ENCODE data around the gene KIF3A. TPM values are rescaled to one million over a fixed set of nuclear protein-coding genes. Genes with fewer than 3 reads are reported as not detected.

The KIF3A gene
- polyA plus RNA-seq, 1 of the 3 experiments (the other 2 are of a cell fraction): 5.1 TPM

DNA sequence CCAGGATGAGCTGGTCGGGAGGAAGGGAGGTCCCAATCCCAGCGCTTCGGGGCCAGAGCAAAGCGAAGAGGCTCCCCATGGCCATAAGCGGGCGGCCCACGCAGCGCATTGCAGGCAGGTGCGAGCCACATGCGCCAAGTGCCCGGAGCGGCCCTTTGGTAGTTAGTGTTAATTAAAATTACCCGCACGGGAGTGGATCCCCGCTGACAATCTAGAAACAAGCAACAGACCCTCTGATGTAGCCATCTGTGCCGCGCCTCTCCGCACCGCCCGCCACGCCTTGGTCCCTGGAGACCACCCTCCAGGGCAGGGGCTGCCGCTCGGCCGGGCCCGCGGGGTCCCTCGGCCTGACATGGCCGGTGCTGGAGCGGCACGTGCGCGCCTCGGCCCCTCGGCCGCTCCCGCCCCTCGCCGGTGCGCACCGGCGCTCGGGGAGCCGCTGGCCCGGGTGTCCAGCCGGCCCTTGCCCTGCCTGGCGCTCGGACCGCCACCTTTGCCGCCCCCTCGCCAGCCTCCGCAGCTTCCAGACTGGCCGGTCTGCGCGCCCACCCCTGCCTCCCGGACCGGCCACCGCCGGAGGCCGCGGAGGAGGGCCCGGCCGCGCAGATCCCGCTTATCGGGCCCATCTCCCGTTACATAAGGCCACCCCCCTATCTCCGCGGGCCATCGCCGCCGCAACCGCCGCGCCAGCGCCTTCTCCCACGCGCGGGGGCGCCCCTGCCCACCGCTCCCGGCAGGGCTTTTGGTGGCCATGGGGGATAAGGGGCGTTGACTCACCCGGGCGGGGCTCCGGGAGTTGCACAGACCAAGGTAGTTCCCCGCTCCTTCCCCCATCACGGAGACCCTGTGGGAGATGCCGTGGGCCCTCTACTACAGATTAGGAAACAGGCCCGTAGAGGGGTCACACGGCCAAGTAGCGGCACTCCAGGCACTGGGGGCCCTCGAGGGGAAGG is 81.2 kb downstream of the KIF3A start:
- CTCF ChIA-PET: interaction anchor here (0.8 to 1.4 kb wide), 4 partner anchors 11 to 249 kb away, joined by 3 to 4 read pairs (median 3); no protein-coding TSS in a partner anchor
- no peaks in the 10 kb centered on the region for H4K20me1 ChIP-seq (ENCODE audit: insufficient read depth)
- TF ChIP-seq TEAD4 (IDR thresholded peaks at IDR 0.05; ENCODE audit: borderline replicate concordance, insufficient read depth): no peak
- TF ChIP-seq, protein P1, sequence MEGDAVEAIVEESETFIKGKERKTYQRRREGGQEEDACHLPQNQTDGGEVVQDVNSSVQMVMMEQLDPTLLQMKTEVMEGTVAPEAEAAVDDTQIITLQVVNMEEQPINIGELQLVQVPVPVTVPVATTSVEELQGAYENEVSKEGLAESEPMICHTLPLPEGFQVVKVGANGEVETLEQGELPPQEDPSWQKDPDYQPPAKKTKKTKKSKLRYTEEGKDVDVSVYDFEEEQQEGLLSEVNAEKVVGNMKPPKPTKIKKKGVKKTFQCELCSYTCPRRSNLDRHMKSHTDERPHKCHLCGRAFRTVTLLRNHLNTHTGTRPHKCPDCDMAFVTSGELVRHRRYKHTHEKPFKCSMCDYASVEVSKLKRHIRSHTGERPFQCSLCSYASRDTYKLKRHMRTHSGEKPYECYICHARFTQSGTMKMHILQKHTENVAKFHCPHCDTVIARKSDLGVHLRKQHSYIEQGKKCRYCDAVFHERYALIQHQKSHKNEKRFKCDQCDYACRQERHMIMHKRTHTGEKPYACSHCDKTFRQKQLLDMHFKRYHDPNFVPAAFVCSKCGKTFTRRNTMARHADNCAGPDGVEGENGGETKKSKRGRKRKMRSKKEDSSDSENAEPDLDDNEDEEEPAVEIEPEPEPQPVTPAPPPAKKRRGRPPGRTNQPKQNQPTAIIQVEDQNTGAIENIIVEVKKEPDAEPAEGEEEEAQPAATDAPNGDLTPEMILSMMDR (IDR thresholded peaks at IDR 0.05): peak; percentile 27; the same call in 1 of the 2 replicates
- TF ChIP-seq, protein P2, sequence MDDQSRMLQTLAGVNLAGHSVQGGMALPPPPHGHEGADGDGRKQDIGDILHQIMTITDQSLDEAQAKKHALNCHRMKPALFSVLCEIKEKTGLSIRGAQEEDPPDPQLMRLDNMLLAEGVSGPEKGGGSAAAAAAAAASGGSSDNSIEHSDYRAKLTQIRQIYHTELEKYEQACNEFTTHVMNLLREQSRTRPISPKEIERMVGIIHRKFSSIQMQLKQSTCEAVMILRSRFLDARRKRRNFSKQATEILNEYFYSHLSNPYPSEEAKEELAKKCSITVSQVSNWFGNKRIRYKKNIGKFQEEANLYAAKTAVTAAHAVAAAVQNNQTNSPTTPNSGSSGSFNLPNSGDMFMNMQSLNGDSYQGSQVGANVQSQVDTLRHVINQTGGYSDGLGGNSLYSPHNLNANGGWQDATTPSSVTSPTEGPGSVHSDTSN (IDR thresholded peaks at IDR 0.05): no peak
- TF ChIP-seq FOXJ3 (CRISPR knock-in tag; IDR thresholded peaks at IDR 0.05): no peak
- TF ChIP-seq POLR2AphosphoS5 (IDR thresholded peaks at IDR 0.05; ENCODE audit: low read depth, low read length): no peak
- TF ChIP-seq SIN3A (IDR thresholded peaks at IDR 0.05; ENCODE audit: borderline replicate concordance, low read depth, low read length): no peak
- TF ChIP-seq FOSL2 (IDR thresholded peaks at IDR 0.05; ENCODE audit: borderline replicate concordance, low read depth): no peak
- no peak for TF ChIP-seq NFIC (IDR thresholded peaks at IDR 0.05; ENCODE audit: borderline replicate concordance)
- TF ChIP-seq GATA2 (CRISPR knock-in tag; IDR thresholded peaks at IDR 0.05): peak; percentile 90
- TF ChIP-seq TCF12 (IDR thresholded peaks at IDR 0.05): no peak
- TF ChIP-seq, protein P3, sequence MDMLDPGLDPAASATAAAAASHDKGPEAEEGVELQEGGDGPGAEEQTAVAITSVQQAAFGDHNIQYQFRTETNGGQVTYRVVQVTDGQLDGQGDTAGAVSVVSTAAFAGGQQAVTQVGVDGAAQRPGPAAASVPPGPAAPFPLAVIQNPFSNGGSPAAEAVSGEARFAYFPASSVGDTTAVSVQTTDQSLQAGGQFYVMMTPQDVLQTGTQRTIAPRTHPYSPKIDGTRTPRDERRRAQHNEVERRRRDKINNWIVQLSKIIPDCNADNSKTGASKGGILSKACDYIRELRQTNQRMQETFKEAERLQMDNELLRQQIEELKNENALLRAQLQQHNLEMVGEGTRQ (IDR thresholded peaks at IDR 0.05; ENCODE audit: borderline replicate concordance, low read depth, low read length): no peak
- TF ChIP-seq RCOR1 (IDR thresholded peaks at IDR 0.05; ENCODE audit: low read length): no peak
- TF ChIP-seq RFX5 (IDR thresholded peaks at IDR 0.05; ENCODE audit: low read length): no peak
- TF ChIP-seq, protein P4, sequence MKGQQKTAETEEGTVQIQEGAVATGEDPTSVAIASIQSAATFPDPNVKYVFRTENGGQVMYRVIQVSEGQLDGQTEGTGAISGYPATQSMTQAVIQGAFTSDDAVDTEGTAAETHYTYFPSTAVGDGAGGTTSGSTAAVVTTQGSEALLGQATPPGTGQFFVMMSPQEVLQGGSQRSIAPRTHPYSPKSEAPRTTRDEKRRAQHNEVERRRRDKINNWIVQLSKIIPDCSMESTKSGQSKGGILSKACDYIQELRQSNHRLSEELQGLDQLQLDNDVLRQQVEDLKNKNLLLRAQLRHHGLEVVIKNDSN (IDR thresholded peaks at IDR 0.05; ENCODE audit: borderline replicate concordance, low read depth): no peak
- no peak for TF ChIP-seq ELF1 (IDR thresholded peaks at IDR 0.05)
- TF ChIP-seq MXI1 (IDR thresholded peaks at IDR 0.05; ENCODE audit: low read depth, low read length): peak; percentile 31; the same call in 1 of the 2 replicates
- TF ChIP-seq TAF1 (IDR thresholded peaks at IDR 0.05; ENCODE audit: borderline replicate concordance, low read depth, low read length): no peak
- TF ChIP-seq, protein P5, sequence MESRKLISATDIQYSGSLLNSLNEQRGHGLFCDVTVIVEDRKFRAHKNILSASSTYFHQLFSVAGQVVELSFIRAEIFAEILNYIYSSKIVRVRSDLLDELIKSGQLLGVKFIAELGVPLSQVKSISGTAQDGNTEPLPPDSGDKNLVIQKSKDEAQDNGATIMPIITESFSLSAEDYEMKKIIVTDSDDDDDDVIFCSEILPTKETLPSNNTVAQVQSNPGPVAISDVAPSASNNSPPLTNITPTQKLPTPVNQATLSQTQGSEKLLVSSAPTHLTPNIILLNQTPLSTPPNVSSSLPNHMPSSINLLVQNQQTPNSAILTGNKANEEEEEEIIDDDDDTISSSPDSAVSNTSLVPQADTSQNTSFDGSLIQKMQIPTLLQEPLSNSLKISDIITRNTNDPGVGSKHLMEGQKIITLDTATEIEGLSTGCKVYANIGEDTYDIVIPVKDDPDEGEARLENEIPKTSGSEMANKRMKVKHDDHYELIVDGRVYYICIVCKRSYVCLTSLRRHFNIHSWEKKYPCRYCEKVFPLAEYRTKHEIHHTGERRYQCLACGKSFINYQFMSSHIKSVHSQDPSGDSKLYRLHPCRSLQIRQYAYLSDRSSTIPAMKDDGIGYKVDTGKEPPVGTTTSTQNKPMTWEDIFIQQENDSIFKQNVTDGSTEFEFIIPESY (IDR thresholded peaks at IDR 0.05; ENCODE audit: borderline replicate concordance, low read depth): no peak
- no peak for TF ChIP-seq EZH2phosphoT487 (IDR thresholded peaks at IDR 0.05; ENCODE audit: borderline replicate concordance, low read depth)
- TF ChIP-seq GABPA (IDR thresholded peaks at IDR 0.05; ENCODE audit: low read depth): no peak
- TF ChIP-seq, protein P6, sequence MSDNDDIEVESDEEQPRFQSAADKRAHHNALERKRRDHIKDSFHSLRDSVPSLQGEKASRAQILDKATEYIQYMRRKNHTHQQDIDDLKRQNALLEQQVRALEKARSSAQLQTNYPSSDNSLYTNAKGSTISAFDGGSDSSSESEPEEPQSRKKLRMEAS (IDR thresholded peaks at IDR 0.05; ENCODE audit: low read depth): peak; percentile 33; the same call in 1 of the 2 replicates
- no peak for TF ChIP-seq EP300 (IDR thresholded peaks at IDR 0.05; ENCODE audit: borderline replicate concordance in 1 of 2, low read depth in 1 of 2, low read length in 1 of 2)
- no peak for TF ChIP-seq JUND (IDR thresholded peaks at IDR 0.05)
- TF ChIP-seq SMC3 (IDR thresholded peaks at IDR 0.05; ENCODE audit: low read depth, low read length): no peak

More for the DNA sequence above, 81.2 kb downstream of the KIF3A start:
- H3K9me2 ChIP-seq: no peaks in the 10 kb centered on the region
- peak overlapping the region; percentile 82; the same call in 1 of the 2 replicates for H2AFZ ChIP-seq (ENCODE audit: low read depth)
- peak overlapping the region; percentile 57; the same call in 1 of the 2 replicates for H3K4me2 ChIP-seq
- no peaks in the 10 kb centered on the region for H3K27me3 ChIP-seq (ENCODE audit: insufficient read depth)
- no peaks in the 10 kb centered on the region for H3K79me2 ChIP-seq (ENCODE audit: insufficient read depth)
- H3K4me3 ChIP-seq (ENCODE audit: low read depth in 2 of 2, low read length in 1 of 2): peak overlapping the region; percentile 38 to 41; a peak in 3 of 4 replicates
- whole genome bisulfite sequencing (ENCODE audit: low lambda C conversion rate): 44% methylated on average over 41 of the region's 92 CpGs
- peak; percentile 84 for DNase-seq
- no peaks in the 10 kb centered on the region for H3K9me3 ChIP-seq
- H3K36me3 ChIP-seq (replicated peaks in 1 of 2; ENCODE audit: control insufficient read depth in 1 of 2, insufficient read depth in 2 of 2, low read length in 1 of 2): no peaks in the 10 kb centered on the region
- POLR2A ChIA-PET: no interaction called here
- H3K4me1 ChIP-seq (ENCODE audit: control insufficient read depth in 1 of 2, insufficient read depth in 2 of 2, low read depth in 1 of 2, low read length in 1 of 2): peaks cover 0 to 9% of the 10 kb centered on the region in 2 experiments; a peak in 1 of 4 replicates
- no peaks in the 10 kb centered on the region for H3F3A ChIP-seq (replicated peaks; ENCODE audit: insufficient read depth)
- H3K27ac ChIP-seq (ENCODE audit: low read depth in 2 of 2, low read length in 1 of 2): no peak overlapping the region
- H3K9ac ChIP-seq: no peak overlapping the region

Data from SK-N-SH (cell line).